Measurements from ENCODE around the gene DGAT2.

GRCh38 chr11:75823415-75823814 lies 54.8 kb downstream of the DGAT2 start:
- TF ChIP-seq CTCF (IDR thresholded peaks at IDR 0.05; ENCODE audit: borderline replicate concordance, extremely low read depth, low read length, poor library complexity, severe bottlenecking) (no peak), EZH2 (IDR thresholded peaks at IDR 0.05; ENCODE audit: borderline replicate concordance, low read depth, low read length, severe bottlenecking) (no peak)
